SU-DHL-6 (cell line): ENCODE results near the gene FPGS.

Source experiments
- H2AFZ ChIP-seq: fragments of 200-600 bp; sonication (generic); 2 replicates; pipeline ENCODE4 v1.6.1; 2014; ENCODE audit warnings: low read depth, mild to moderate bottlenecking, moderate library complexity, mixed read lengths, antibody characterized with exemption, low read length; ENCODE audit not compliant: severe bottlenecking
- H3F3A ChIP-seq: fragments of 200-600 bp; shearing (Covaris generic); 2 replicates; pipeline ENCODE4 v1.6.0; 2016; ENCODE audit warnings: antibody characterized with exemption, mild to moderate bottlenecking; ENCODE audit not compliant: insufficient read depth
- H3K27ac ChIP-seq: fragments of 200-600 bp; sonication (generic); 2 replicates; pipeline ENCODE4 v1.5.1; 2016; ENCODE audit warnings: low read depth, mild to moderate bottlenecking, low read length, moderate library complexity, mixed read lengths
- H3K27me3 ChIP-seq: fragments of 200-600 bp; sonication (generic), shearing (Covaris generic); 2 replicates; pipeline ENCODE4 v1.6.0; 2014; ENCODE audit warnings: mild to moderate bottlenecking, low read length
- H3K36me3 ChIP-seq: fragments of 200-600 bp; sonication (generic); 2 replicates; pipeline ENCODE4 v1.6.1; 2014; ENCODE audit warnings: mild to moderate bottlenecking, low read length, mixed read lengths
- H3K4me2 ChIP-seq: fragments of 300-600, 200-600 bp; shearing (Covaris generic), sonication (generic); 2 replicates; pipeline ENCODE4 v1.6.0; 2014; ENCODE audit warnings: low read length, low read depth, mild to moderate bottlenecking; ENCODE audit not compliant: poor library complexity, severe bottlenecking
- H3K4me3 ChIP-seq: fragments of 200-600 bp; sonication (generic); 2 replicates; pipeline ENCODE4 v1.5.1; 2014; ENCODE audit warnings: antibody characterized with exemption, low read length, mild to moderate bottlenecking, mixed read lengths; ENCODE audit not compliant: insufficient read depth, poor library complexity, severe bottlenecking
- H3K79me2 ChIP-seq: fragments of 200-600 bp; sonication (generic); 2 replicates; pipeline ENCODE4 v1.6.1; 2014; ENCODE audit warnings: mild to moderate bottlenecking, low read length, moderate library complexity; ENCODE audit not compliant: insufficient read depth
- H3K9ac ChIP-seq: fragments of 200-600 bp; sonication (generic); 2 replicates; pipeline ENCODE4 v1.7.0; 2014; ENCODE audit warnings: mild to moderate bottlenecking, low read length
- H3K9me2 ChIP-seq: fragments of 200-600 bp; sonication (generic); replicated peaks from 2 replicates; pipeline ENCODE4 v1.6.1; 2014; ENCODE audit warnings: low read length; ENCODE audit not compliant: insufficient read depth
- H3K9me3 ChIP-seq: fragments of 200-600 bp; sonication (generic); 2 replicates; pipeline ENCODE4 v1.6.1; 2014; ENCODE audit warnings: low read length, mixed read lengths; ENCODE audit not compliant: insufficient read depth
- H4K20me1 ChIP-seq: fragments of 200-600 bp; sonication (generic); 2 replicates; pipeline ENCODE4 v1.6.1; 2014; ENCODE audit warnings: low read depth, mild to moderate bottlenecking, antibody characterized with exemption, low read length, moderate library complexity, mixed read lengths
- CTCF ChIP-seq: fragments of 200-600 bp; sonication (generic); IDR thresholded peaks from one replicate; pipeline ENCODE4 v1.5.1; 2017; ENCODE audit warnings: antibody characterized with exemption, mild to moderate bottlenecking, low read length, moderate library complexity; ENCODE audit not compliant: insufficient read depth, poor library complexity, severe bottlenecking
- EZH2phosphoT487 ChIP-seq: fragments of 200-600 bp; sonication (generic), shearing (Covaris generic); conservative IDR thresholded peaks from 2 replicates; pipeline ENCODE4 v1.6.1; 2018; ENCODE audit warnings: mild to moderate bottlenecking, antibody characterized with exemption, low read length, moderate library complexity, mixed read lengths

The FPGS gene

GRCh38 chr9:127776924-127777289 lies 25.8 kb upstream of the FPGS start:
- Histone ChIP-seq H3K9ac (peak overlapping the region; percentile 89), H2AFZ (no peak overlapping the region)

GRCh38 chr9:127777368-127777980 lies 25.2 kb upstream of the FPGS start:
- peak overlapping the region; percentile 90 for H3K4me2 ChIP-seq
- H3K27me3 ChIP-seq = no peaks in the 10 kb centered on the region
- H2AFZ ChIP-seq = no peak overlapping the region
- no peaks in the 10 kb centered on the region for H3K9me2 ChIP-seq
- no peak for TF ChIP-seq EZH2phosphoT487
- no peak for TF ChIP-seq CTCF
- H3K9me3 ChIP-seq = no peaks in the 10 kb centered on the region
- H3K27ac ChIP-seq = peak overlapping the region; percentile 96
- H3K79me2 ChIP-seq = peaks cover 13% of the 10 kb centered on the region
- peak overlapping the region; percentile 80 for H3K4me3 ChIP-seq
- no peaks in the 10 kb centered on the region for H3K36me3 ChIP-seq
- H3K9ac ChIP-seq = peak overlapping the region; percentile 89
- no peaks in the 10 kb centered on the region for H4K20me1 ChIP-seq
- peaks cover 41% of the 10 kb centered on the region for H3F3A ChIP-seq

More at GRCh38 chr9:127776924-127777289, 25.8 kb upstream of the FPGS start:
- Histone ChIP-seq H3K27ac (peak overlapping the region; percentile 96), H3K36me3 (no peaks in the 10 kb centered on the region), H3K79me2 (peaks cover 13% of the 10 kb centered on the region), H3K27me3 (no peaks in the 10 kb centered on the region), H3K4me2 (peak overlapping the region; percentile 90), H4K20me1 (no peaks in the 10 kb centered on the region), H3K9me3 (no peaks in the 10 kb centered on the region), H3F3A (peaks cover 42% of the 10 kb centered on the region), H3K4me3 (peak overlapping the region; percentile 80), H3K9me2 (no peaks in the 10 kb centered on the region)
- TF ChIP-seq CTCF (no peak), EZH2phosphoT487 (no peak)

GRCh38 chr9:127778280-127779135 lies 24.2 kb upstream of the FPGS start, which contains the start of gene SH2D3C:
Gene SH2D3C, minus strand, starts transcription at chr9:127778666. Its CDS starts 39 bp downstream, at chr9:127778627.
- Histone ChIP-seq H3K9ac (peak within 1 kb of the TSS; percentile 89), H3K9me2 (no peaks in the 10 kb centered on the region), H3K4me3 (peak within 1 kb of the TSS; percentile 80), H3K4me2 (peak within 1 kb of the TSS; percentile 90), H3K79me2 (peaks cover 13% of the 10 kb centered on the region), H3K27ac (peak within 1 kb of the TSS; percentile 96), H4K20me1 (no peaks in the 10 kb centered on the region), H3K36me3 (no peaks in the 10 kb centered on the region), H3F3A (peaks cover 46% of the 10 kb centered on the region), H2AFZ (no peak within 1 kb of the TSS), H3K9me3 (no peaks in the 10 kb centered on the region), H3K27me3 (no peaks in the 10 kb centered on the region)
- TF ChIP-seq CTCF = no peak
- TF ChIP-seq EZH2phosphoT487 = no peak
